Skin epidermis (tissue), 12 donors: ENCODE data around the gene DYNLT2B.
"Not testable (repeated sequence)": the region's sequence is repeated elsewhere in the genome, so short reads cannot be mapped to it uniquely, and the experiment has no call there.

Source experiments
- H3K27ac ChIP-seq, 21 experiments: fragments of 200-600 bp; sonication (generic) in 11 of 21; one replicate each; pipeline ENCODE4 v1.5.0; 2020; ENCODE audit warnings: mild to moderate bottlenecking in 3 of 21, inconsistent platforms in 2 of 21, moderate library complexity in 2 of 21
- H3K4me3 ChIP-seq, 7 experiments: fragments of 200-600 bp; sonication (generic) in 2 of 7; one replicate each; pipeline ENCODE4 v1.5.0; 2020; ENCODE audit warnings: inconsistent platforms in 2 of 7, mild to moderate bottlenecking in 2 of 7, moderate library complexity in 1 of 7

Gene DYNLT2B

GRCh38 chr3:196280689-196281440 is 37.2 kb downstream of the DYNLT2B start:
- Histone ChIP-seq H3K4me3 (no peak overlapping the region), H3K27ac (peak overlapping the region in 1 of 21 experiments; percentile 27)

- Histone ChIP-seq H3K27ac (peak overlapping the region in 14 of 21 experiments; percentile 7 to 86 (median 50)), H3K4me3 (peak overlapping the region in 1 of 7 experiments; percentile 1)
Observed at GRCh38 chr3:196275126-196275525, 42.9 kb downstream of the DYNLT2B start.

- peak overlapping the region in 1 of 7 experiments; percentile 1 for H3K4me3 ChIP-seq
- peak overlapping the region in 15 of 21 experiments; percentile 0 to 86 (median 62) for H3K27ac ChIP-seq
Observed at GRCh38 chr3:196274585-196274984, 43.5 kb downstream of the DYNLT2B start.

GRCh38 chr3:196273655-196274054 is 44.4 kb downstream of the DYNLT2B start:
- Histone ChIP-seq H3K27ac (peak overlapping the region in 15 of 21 experiments; percentile 9 to 86 (median 62)), H3K4me3 (no peak overlapping the region)

- peak overlapping the region in 2 of 21 experiments; percentile 17 to 45 for H3K27ac ChIP-seq
- no peak overlapping the region for H3K4me3 ChIP-seq
Observed at GRCh38 chr3:196272826-196273225, 45.2 kb downstream of the DYNLT2B start.

GRCh38 chr3:196270499-196270898 is 47.5 kb downstream of the DYNLT2B start:
- H3K27ac ChIP-seq: no peak overlapping the region

GRCh38 chr3:196268284-196269163 is 49.5 kb downstream of the DYNLT2B start:
- Histone ChIP-seq H3K27ac (peak overlapping the region in 9 of 21 experiments; percentile 6 to 54 (median 19)), H3K4me3 (no peak overlapping the region)

More at GRCh38 chr3:196270499-196270898, 47.5 kb downstream of the DYNLT2B start:
- H3K4me3 ChIP-seq: no peak overlapping the region

- Histone ChIP-seq H3K4me3 (no peak overlapping the region), H3K27ac (no peak overlapping the region)
Observed at GRCh38 chr3:196263819-196264218, 54.2 kb downstream of the DYNLT2B start.

- H3K4me3 ChIP-seq: no peak overlapping the region
Observed at GRCh38 chr3:196260784-196261183, 57.3 kb downstream of the DYNLT2B start.

GRCh38 chr3:196255776-196256175 is 62.3 kb downstream of the DYNLT2B start:
- no peak overlapping the region for H3K27ac ChIP-seq
- no peak overlapping the region for H3K4me3 ChIP-seq

More at GRCh38 chr3:196260784-196261183, 57.3 kb downstream of the DYNLT2B start:
- H3K27ac ChIP-seq: no peak overlapping the region

- Histone ChIP-seq H3K4me3 (no peak overlapping the region), H3K27ac (no peak overlapping the region)
Observed at GRCh38 chr3:196254376-196255283, 63.4 kb downstream of the DYNLT2B start.

- Histone ChIP-seq H3K27ac (no peak overlapping the region), H3K4me3 (no peak overlapping the region)
Observed at GRCh38 chr3:196251918-196252317, 66.1 kb downstream of the DYNLT2B start.

- no peak overlapping the region for H3K27ac ChIP-seq
- no peak overlapping the region for H3K4me3 ChIP-seq
Observed at GRCh38 chr3:196246612-196247308, 71.3 kb downstream of the DYNLT2B start.

- not testable (repeated sequence) for H3K27ac ChIP-seq
Observed at GRCh38 chr3:196244166-196244565, 73.9 kb downstream of the DYNLT2B start.

GRCh38 chr3:196241704-196242103 is 76.3 kb downstream of the DYNLT2B start:
- Histone ChIP-seq H3K4me3 (no peak overlapping the region), H3K27ac (no peak overlapping the region)

More at GRCh38 chr3:196244166-196244565, 73.9 kb downstream of the DYNLT2B start:
- H3K4me3 ChIP-seq: not testable (repeated sequence)
